T1000 (cell line): ENCODE measurements around the gene TAS2R19.

Experiments
- DNase-seq: peaks from one replicate; lab custom pipeline; 2025; ENCODE audit warnings: mixed read lengths; lab: John Stamatoyannopoulos, UW

TAS2R19 gene

GRCh38 chr12:10989107-10989506 is 33.3 kb downstream of the TAS2R19 start:
- DNase-seq, result no peak

DNA sequence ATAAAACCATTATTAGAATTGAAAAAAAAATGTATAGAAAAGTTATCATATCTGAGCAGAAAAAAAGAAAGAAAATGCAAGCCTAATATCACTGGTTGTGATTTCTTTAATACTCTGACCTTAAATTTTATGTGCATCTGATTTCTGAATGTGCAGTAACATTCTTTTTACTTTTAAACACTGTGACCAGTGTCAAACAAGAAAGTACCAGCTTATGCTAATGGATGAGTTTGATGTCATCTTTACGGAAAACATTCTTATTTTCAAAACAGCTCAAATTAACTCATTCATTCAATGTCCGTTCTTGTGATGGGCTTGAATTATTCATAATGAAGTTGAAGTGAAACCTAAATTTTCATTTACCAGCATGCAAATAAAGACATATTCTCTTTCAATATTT is 35.6 kb downstream of the TAS2R19 start, which contains the start of gene TAS2R50:
Gene TAS2R50, minus strand, starts transcription at position 101 of the 400 bp plus-strand sequence. Its CDS starts 52 bp downstream, at position 49.
- DNase-seq, result no peak

DNA sequence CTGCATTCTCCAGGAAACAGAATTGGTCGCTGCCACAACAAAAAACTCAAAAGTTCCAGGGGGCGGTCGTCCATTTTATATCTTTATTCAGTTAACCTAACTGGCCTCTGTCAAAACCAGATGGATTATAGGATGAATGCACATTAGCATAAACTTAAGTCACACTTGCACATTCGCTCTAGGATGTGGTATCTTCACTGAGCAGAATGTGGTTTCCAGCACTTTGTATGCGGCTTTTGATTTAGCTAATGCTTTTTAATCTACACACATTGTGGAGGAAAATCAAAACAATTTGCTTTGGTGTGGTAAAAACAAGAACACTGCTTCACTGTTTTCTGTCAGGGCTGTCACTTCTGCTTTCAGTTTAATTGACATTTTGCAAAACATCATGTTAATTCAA is 40.2 kb downstream of the TAS2R19 start:
- DNase-seq, result no peak

GRCh38 chr12:10974965-10975364 is 47.5 kb downstream of the TAS2R19 start:
- DNase-seq, result no peak
